Transverse colon (tissue), 4 donors: Measurements from ENCODE around the gene TMED8. TPM values are rescaled to one million over a fixed set of nuclear protein-coding genes. Genes with fewer than 3 reads are reported as not detected.

Experiments used
- DNase-seq: peaks from one replicate; pipeline ENCODE4 v3.0.0-alpha.2; 2019
- H3K27ac ChIP-seq, 4 donors: fragments of 200-600 bp; sonication (generic); 2 replicates each; pipeline ENCODE4 v1.5.1; 2016 to 2018; ENCODE audit warnings: inconsistent platforms in 4 of 4
- H3K27me3 ChIP-seq: fragments of 200-600 bp; sonication (generic); 2 replicates; pipeline ENCODE4 v1.5.1; 2017; ENCODE audit warnings: inconsistent platforms
- H3K36me3 ChIP-seq, 4 donors: fragments of 200-600 bp; sonication (generic); 2 replicates each; pipeline ENCODE4 v1.5.1; 2017 to 2019; ENCODE audit warnings: inconsistent platforms in 4 of 4
- H3K4me1 ChIP-seq, 4 donors: fragments of 200-600 bp; sonication (generic); 2 replicates each; pipeline ENCODE4 v1.5.1; 2017 to 2020; ENCODE audit warnings: inconsistent platforms in 4 of 4
- H3K4me3 ChIP-seq, 4 donors: fragments of 200-600 bp; sonication (generic); 1 replicate in 1 of 4; 2 replicates in 3 of 4; pipeline versions ENCODE4 v1.5.1 to v1.6.1; 2017 to 2019; ENCODE audit warnings: inconsistent platforms in 4 of 4
- H3K9me3 ChIP-seq, 2 donors: fragments of 200-600 bp; sonication (generic); 2 replicates each; pipeline ENCODE4 v1.5.1; 2017 to 2019; ENCODE audit warnings: inconsistent platforms in 2 of 2
- CTCF ChIP-seq, 5 experiments: fragments of 200-600 bp in 3 of 5; fragments of 450-650 bp in 2 of 5; sonication (generic) in 3 of 5; IDR thresholded peaks; 1 replicate in 2 of 5; 2 replicates in 3 of 5; pipeline ENCODE4 v1.5.1; 2016 to 2017; ENCODE audit warnings: antibody characterized with exemption in 5 of 5, inconsistent platforms in 3 of 5, mild to moderate bottlenecking in 2 of 5, moderate library complexity in 1 of 5
- EP300 ChIP-seq: sonication (generic); formaldehyde crosslinking; IDR thresholded peaks from one replicate; pipeline ENCODE4 v1.6.1; 2017; ENCODE audit warnings: antibody characterized with exemption, low read depth
- POLR2A ChIP-seq: fragments of 450-650 bp; IDR thresholded peaks from one replicate; pipeline ENCODE4 v1.6.1; 2016; ENCODE audit warnings: antibody characterized with exemption, mild to moderate bottlenecking, moderate library complexity
- POLR2AphosphoS5 ChIP-seq, 3 donors: sonication (generic); formaldehyde crosslinking; IDR thresholded peaks; one replicate each; pipeline ENCODE4 v1.6.1; 2016; ENCODE audit warnings: antibody characterized with exemption in 3 of 3
- WGBS, 2 donors: methylation state at CpG; one replicate each; pipeline ENCODE4 v1.1.5; 2018; ENCODE audit warnings: low coverage in 1 of 2; 5-methylcytosine and 5-hydroxymethylcytosine counted together
- in situ Hi-C, 4 donors: fragments of 200-750 bp; cut with MboI; loops; one replicate each; pipeline versions ENCODE4 v1.15.0 to v1.15.1; 2017; ENCODE audit warnings: low sequenced_read_pairs in 3 of 4, low pct_ligation_motif_present in 1 of 4, low pct_unique_long_range_greater_than_20kb in 1 of 4
- intact Hi-C: fragments of 100-400 bp; cut with DNase I; formaldehyde crosslinking; loops from one replicate; pipeline ENCODE4 v1.15.1; 2023; ENCODE audit warnings: low total_unique reads
- total RNA-seq, 4 donors: library from RNA; depleted of rRNA; stranded (reverse); fragments of >200 nt; gene quantifications; one replicate each; pipeline ENCODE4 v1.1.0, GENCODE V29; 2016

Gene TMED8
- total RNA-seq, 4 donors from 2014 or later: 4.9 to 9.2 (median 6.2) TPM

GRCh38 chr14:77342726-77343397 is 34.0 kb downstream of the TMED8 start:
- Histone ChIP-seq H3K4me3 (no peak overlapping the region), H3K27me3 (no peaks in the 10 kb centered on the region), H3K27ac (no peak overlapping the region), H3K36me3 (peaks cover 0 to 6% (median 0%) of the 10 kb centered on the region in 4 donors), H3K9me3 (no peaks in the 10 kb centered on the region), H3K4me1 (no peaks in the 10 kb centered on the region)
- in situ Hi-C loops (no loop called here), intact Hi-C loops (no loop called here)
- no peak for DNase-seq
- 94 to 100% methylated on average over 2 to 10 of the region's 10 CpGs for WGBS, 2 donors
- TF ChIP-seq POLR2A (no peak), EP300 (no peak), POLR2AphosphoS5 (IDR thresholded peaks at IDR 0.05) (no peak), CTCF (IDR thresholded peaks at IDR 0.05) (no peak)

GRCh38 chr14:77340389-77340788 is 36.5 kb downstream of the TMED8 start:
- Histone ChIP-seq H3K4me1 (no peaks in the 10 kb centered on the region), H3K36me3 (peaks cover 0 to 6% (median 0%) of the 10 kb centered on the region in 4 donors), H3K4me3 (no peak overlapping the region), H3K27me3 (no peaks in the 10 kb centered on the region), H3K27ac (no peak overlapping the region), H3K9me3 (no peaks in the 10 kb centered on the region)
- DNase-seq: no peak
- TF ChIP-seq POLR2AphosphoS5 (IDR thresholded peaks at IDR 0.05): no peak
- no peak for TF ChIP-seq EP300
- no peak for TF ChIP-seq POLR2A
- no peak for TF ChIP-seq CTCF (IDR thresholded peaks at IDR 0.05)
- intact Hi-C loops (no loop called here), in situ Hi-C loops (no loop called here)
- 90% methylated on average over 4 of the region's 4 CpGs; no CpG with 5 or more reads in 1 of the 2 donors for WGBS, 2 donors

GRCh38 chr14:77339407-77339806 is 37.5 kb downstream of the TMED8 start:
- no peaks in the 10 kb centered on the region for H3K4me1 ChIP-seq
- TF ChIP-seq POLR2A: no peak
- TF ChIP-seq POLR2AphosphoS5 (IDR thresholded peaks at IDR 0.05): no peak
- TF ChIP-seq CTCF (IDR thresholded peaks at IDR 0.05): no peak
- no peak for TF ChIP-seq EP300
- DNase-seq: no peak
- H3K27ac ChIP-seq: no peak overlapping the region
- H3K27me3 ChIP-seq: no peaks in the 10 kb centered on the region
- intact Hi-C loops (no loop called here), in situ Hi-C loops (no loop called here)
- 88 to 90% methylated on average over 1 of the region's 1 CpG for WGBS, 2 donors
- peaks cover 0 to 6% (median 0%) of the 10 kb centered on the region in 4 donors for H3K36me3 ChIP-seq
- no peak overlapping the region for H3K4me3 ChIP-seq
- no peaks in the 10 kb centered on the region for H3K9me3 ChIP-seq

- Histone ChIP-seq H3K4me1 (no peaks in the 10 kb centered on the region), H3K27me3 (no peaks in the 10 kb centered on the region), H3K36me3 (peaks cover 0 to 6% (median 0%) of the 10 kb centered on the region in 4 donors), H3K27ac (no peak overlapping the region), H3K4me3 (no peak overlapping the region), H3K9me3 (no peaks in the 10 kb centered on the region)
- WGBS, 2 donors: 75 to 81% methylated on average over 2 of the region's 2 CpGs
- TF ChIP-seq CTCF (IDR thresholded peaks at IDR 0.05): no peak
- no peak for TF ChIP-seq POLR2AphosphoS5 (IDR thresholded peaks at IDR 0.05)
- no peak for TF ChIP-seq EP300
- TF ChIP-seq POLR2A: no peak
- DNase-seq: no peak
- intact Hi-C loops (no loop called here), in situ Hi-C loops (no loop called here)
Measured at GRCh38 chr14:77338302-77338701, 38.6 kb downstream of the TMED8 start.
